Measurements from ENCODE around the gene PRODH2. TPM values are rescaled to one million over a fixed set of nuclear protein-coding genes. Genes with fewer than 3 reads are reported as not detected.

Gene PRODH2
- total RNA-seq, 1 donor from 2014 or later, result not detected

GRCh38 chr19:35828692-35829301 lies 16.2 kb upstream of the PRODH2 start:
- intact Hi-C loops (cut with micrococcal nuclease), result loop anchor here (1.0 kb wide), 1 partner anchor 52 kb away; no protein-coding TSS in a partner anchor
- no peak overlapping the region for H3K4me3 Mint-ChIP-seq
- no peak overlapping the region for H3K27ac Mint-ChIP-seq
- H3K27me3 Mint-ChIP-seq (ENCODE audit: insufficient read depth), result peaks cover 11% of the 10 kb centered on the region
- no peaks in the 10 kb centered on the region for H3K9me3 Mint-ChIP-seq
- peak; percentile 43 for DNase-seq (ENCODE audit: low spot score)
- no peaks in the 10 kb centered on the region for H3K36me3 Mint-ChIP-seq (ENCODE audit: low read depth)
- H3K4me1 Mint-ChIP-seq (ENCODE audit: low read depth), result no peaks in the 10 kb centered on the region

- no peak for DNase-seq (ENCODE audit: low spot score)
- Mint-ChIP-seq H3K27ac (no peak overlapping the region), H3K36me3 (ENCODE audit: low read depth) (no peaks in the 10 kb centered on the region), H3K4me3 (no peak overlapping the region), H3K4me1 (ENCODE audit: low read depth) (no peaks in the 10 kb centered on the region), H3K9me3 (no peaks in the 10 kb centered on the region), H3K27me3 (ENCODE audit: insufficient read depth) (peaks cover 13% of the 10 kb centered on the region)
- intact Hi-C loops (cut with micrococcal nuclease), result no loop called here
Observed at GRCh38 chr19:35824150-35824549, 11.5 kb upstream of the PRODH2 start.

- Mint-ChIP-seq H3K4me1 (ENCODE audit: low read depth) (no peaks in the 10 kb centered on the region), H3K27ac (no peak overlapping the region), H3K36me3 (ENCODE audit: low read depth) (no peaks in the 10 kb centered on the region), H3K27me3 (ENCODE audit: insufficient read depth) (peaks cover 16% of the 10 kb centered on the region), H3K9me3 (no peaks in the 10 kb centered on the region), H3K4me3 (no peak overlapping the region)
- intact Hi-C loops (cut with micrococcal nuclease), result no loop called here
- DNase-seq (ENCODE audit: low spot score), result no peak
Observed at GRCh38 chr19:35822579-35822978, 9.9 kb upstream of the PRODH2 start.

GRCh38 chr19:35818445-35818844 lies 5.8 kb upstream of the PRODH2 start:
- DNase-seq (ENCODE audit: low spot score), result no peak
- intact Hi-C loops (cut with micrococcal nuclease), result no loop called here
- H3K27ac Mint-ChIP-seq, result no peak overlapping the region

GRCh38 chr19:35816846-35817245 lies 4.2 kb upstream of the PRODH2 start:
- peaks cover 9% of the 10 kb centered on the region for H3K27me3 Mint-ChIP-seq (ENCODE audit: insufficient read depth)
- H3K4me1 Mint-ChIP-seq (ENCODE audit: low read depth), result no peaks in the 10 kb centered on the region
- no peak overlapping the region for H3K27ac Mint-ChIP-seq
- no peaks in the 10 kb centered on the region for H3K36me3 Mint-ChIP-seq (ENCODE audit: low read depth)
- intact Hi-C loops (cut with micrococcal nuclease), result no loop called here
- H3K9me3 Mint-ChIP-seq, result no peaks in the 10 kb centered on the region
- no peak for DNase-seq (ENCODE audit: low spot score)
- H3K4me3 Mint-ChIP-seq, result no peak overlapping the region

More at GRCh38 chr19:35818445-35818844, 5.8 kb upstream of the PRODH2 start:
- H3K27me3 Mint-ChIP-seq (ENCODE audit: insufficient read depth), result peaks cover 9% of the 10 kb centered on the region
- no peaks in the 10 kb centered on the region for H3K4me1 Mint-ChIP-seq (ENCODE audit: low read depth)
- no peaks in the 10 kb centered on the region for H3K9me3 Mint-ChIP-seq
- H3K36me3 Mint-ChIP-seq (ENCODE audit: low read depth), result no peaks in the 10 kb centered on the region
- H3K4me3 Mint-ChIP-seq, result no peak overlapping the region

- Mint-ChIP-seq H3K4me3 (no peak overlapping the region), H3K9me3 (no peaks in the 10 kb centered on the region), H3K27ac (no peak overlapping the region), H3K4me1 (ENCODE audit: low read depth) (no peaks in the 10 kb centered on the region), H3K27me3 (ENCODE audit: insufficient read depth) (peaks cover 9% of the 10 kb centered on the region), H3K36me3 (ENCODE audit: low read depth) (no peaks in the 10 kb centered on the region)
- intact Hi-C loops (cut with micrococcal nuclease), result no loop called here
- no peak for DNase-seq (ENCODE audit: low spot score)
Observed at GRCh38 chr19:35816262-35816661, 3.6 kb upstream of the PRODH2 start.

- Mint-ChIP-seq H3K4me3 (no peak overlapping the region), H3K27me3 (ENCODE audit: insufficient read depth) (peaks cover 2% of the 10 kb centered on the region), H3K27ac (no peak overlapping the region), H3K4me1 (ENCODE audit: low read depth) (no peaks in the 10 kb centered on the region), H3K36me3 (ENCODE audit: low read depth) (no peaks in the 10 kb centered on the region), H3K9me3 (no peaks in the 10 kb centered on the region)
- no peak for DNase-seq (ENCODE audit: low spot score)
- intact Hi-C loops (cut with micrococcal nuclease), result no loop called here
Observed at GRCh38 chr19:35813043-35813890, 622 bp upstream of the PRODH2 start.

- intact Hi-C loops (cut with micrococcal nuclease), result no loop called here
- Mint-ChIP-seq H3K4me3 (no peak overlapping the region), H3K27me3 (ENCODE audit: insufficient read depth) (no peaks in the 10 kb centered on the region), H3K9me3 (no peaks in the 10 kb centered on the region), H3K4me1 (ENCODE audit: low read depth) (no peaks in the 10 kb centered on the region), H3K27ac (no peak overlapping the region), H3K36me3 (ENCODE audit: low read depth) (no peaks in the 10 kb centered on the region)
- DNase-seq (ENCODE audit: low spot score), result no peak
Observed at GRCh38 chr19:35811317-35812219, 1.1 kb downstream of the PRODH2 start.

- Mint-ChIP-seq H3K27ac (no peak overlapping the region), H3K36me3 (ENCODE audit: low read depth) (no peaks in the 10 kb centered on the region), H3K4me1 (ENCODE audit: low read depth) (peaks cover 10% of the 10 kb centered on the region), H3K9me3 (no peaks in the 10 kb centered on the region), H3K4me3 (no peak overlapping the region), H3K27me3 (ENCODE audit: insufficient read depth) (peaks cover 5% of the 10 kb centered on the region)
- DNase-seq (ENCODE audit: low spot score), result no peak
- intact Hi-C loops (cut with micrococcal nuclease), result no loop called here
Observed at GRCh38 chr19:35807633-35808032, 5.0 kb downstream of the PRODH2 start.

GRCh38 chr19:35806597-35806996 lies 6.0 kb downstream of the PRODH2 start:
- Mint-ChIP-seq H3K27ac (no peak overlapping the region), H3K9me3 (no peaks in the 10 kb centered on the region), H3K4me1 (ENCODE audit: low read depth) (peaks cover 10% of the 10 kb centered on the region), H3K4me3 (no peak overlapping the region), H3K36me3 (ENCODE audit: low read depth) (no peaks in the 10 kb centered on the region), H3K27me3 (ENCODE audit: insufficient read depth) (peaks cover 5% of the 10 kb centered on the region)
- DNase-seq (ENCODE audit: low spot score), result no peak
- intact Hi-C loops (cut with micrococcal nuclease), result no loop called here

- no peak overlapping the region for H3K27ac Mint-ChIP-seq
- H3K9me3 Mint-ChIP-seq, result no peaks in the 10 kb centered on the region
- peaks cover 5% of the 10 kb centered on the region for H3K27me3 Mint-ChIP-seq (ENCODE audit: insufficient read depth)
- intact Hi-C loops (cut with micrococcal nuclease), result no loop called here
- no peaks in the 10 kb centered on the region for H3K36me3 Mint-ChIP-seq (ENCODE audit: low read depth)
- no peak for DNase-seq (ENCODE audit: low spot score)
- H3K4me1 Mint-ChIP-seq (ENCODE audit: low read depth), result peaks cover 10% of the 10 kb centered on the region
- H3K4me3 Mint-ChIP-seq, result no peak overlapping the region
Observed at GRCh38 chr19:35805526-35806102, 7.0 kb downstream of the PRODH2 start.

GRCh38 chr19:35801828-35802227 lies 10.8 kb downstream of the PRODH2 start:
- Mint-ChIP-seq H3K27ac (no peak overlapping the region), H3K27me3 (ENCODE audit: insufficient read depth) (peaks cover 25% of the 10 kb centered on the region), H3K36me3 (ENCODE audit: low read depth) (no peaks in the 10 kb centered on the region), H3K9me3 (no peaks in the 10 kb centered on the region), H3K4me1 (ENCODE audit: low read depth) (peaks cover 10% of the 10 kb centered on the region), H3K4me3 (no peak overlapping the region)
- no peak for DNase-seq (ENCODE audit: low spot score)
- intact Hi-C loops (cut with micrococcal nuclease), result no loop called here

Data from activated T-helper 1 cell treated with anti-CD3 and anti-CD28 coated beads, Interleukin-12 subunit alpha, Interleukin-12 subunit beta, Interleukin-2, Interleukin-4 antibody, amounts not matched to agents 30 ng/mL and 10 ng/mL and 1 ng/mL, durations not matched to agents 14 hours and 24 hours and 36 hours (primary cell).